Coronary artery (tissue), 2 donors: ENCODE data around the gene MYLK3.
A peak's percentile ranks its signal among the peaks of the same experiment; 100 is the strongest.

Experiments used
- DNase-seq: peaks from one replicate; pipeline ENCODE4 v3.0.0-alpha.2; 2017; ENCODE audit warnings: low spot score
- H3K27ac ChIP-seq, 2 donors: fragments of 200-600 bp; sonication (generic); one replicate each; pipeline ENCODE4 v1.5.1; 2016 to 2019
- H3K4me3 ChIP-seq: fragments of 200-600 bp; sonication (generic); 2 replicates; pipeline ENCODE4 v1.5.1; 2016; ENCODE audit warnings: mild to moderate bottlenecking, moderate library complexity
- CTCF ChIP-seq: fragments of 200-600 bp; sonication (generic); IDR thresholded peaks from one replicate; pipeline ENCODE4 v1.5.1; 2019; ENCODE audit warnings: antibody characterized with exemption

Gene MYLK3

GRCh38 chr16:46733319-46733830 is 14.8 kb downstream of the MYLK3 start:
- no peak for TF ChIP-seq CTCF
- no peak overlapping the region for H3K4me3 ChIP-seq
- no peak overlapping the region for H3K27ac ChIP-seq
- peak; percentile 65 for DNase-seq

GRCh38 chr16:46732561-46732960 is 15.6 kb downstream of the MYLK3 start:
- no peak overlapping the region for H3K27ac ChIP-seq
- no peak overlapping the region for H3K4me3 ChIP-seq
- no peak for TF ChIP-seq CTCF
- DNase-seq = peak; percentile 62

GRCh38 chr16:46731691-46732555 is 16.2 kb downstream of the MYLK3 start:
- H3K27ac ChIP-seq = no peak overlapping the region

GRCh38 chr16:46730801-46731690 is 17.1 kb downstream of the MYLK3 start:
- TF ChIP-seq CTCF = no peak
- DNase-seq = peak; percentile 22
- H3K4me3 ChIP-seq = no peak overlapping the region
- H3K27ac ChIP-seq = no peak overlapping the region

More at GRCh38 chr16:46731691-46732555, 16.2 kb downstream of the MYLK3 start:
- DNase-seq = peak; percentile 50
- no peak for TF ChIP-seq CTCF
- H3K4me3 ChIP-seq = no peak overlapping the region

- DNase-seq = peak; percentile 52
- TF ChIP-seq CTCF = no peak
- H3K27ac ChIP-seq = no peak overlapping the region
- H3K4me3 ChIP-seq = no peak overlapping the region
Observed at GRCh38 chr16:46730126-46730525, 18.0 kb downstream of the MYLK3 start.

GRCh38 chr16:46729326-46729995 is 18.7 kb downstream of the MYLK3 start:
- no peak overlapping the region for H3K4me3 ChIP-seq
- no peak for TF ChIP-seq CTCF
- DNase-seq = peak; percentile 57
- no peak overlapping the region for H3K27ac ChIP-seq
